Mucosa of descending colon (tissue), 3 donors: ENCODE data around the gene FAM209A. TPM values are rescaled to one million over a fixed set of nuclear protein-coding genes. Genes with fewer than 3 reads are reported as not detected.

Experiments used
- ATAC-seq: fragments of 200-7000 bp; cut with Tn5 transposase; one replicate; pipeline ENCODE4 v1.9.1; 2020; ENCODE audit warnings: mild to moderate bottlenecking, moderate library complexity
- DNase-seq, 3 donors: peaks; one replicate each; pipeline ENCODE4 v3.0.0-alpha.2; 2020
- H3K36me3 ChIP-seq: fragments of 200-600 bp; one replicate; pipeline ENCODE4 v1.8.0; 2021; ENCODE audit warnings: low read depth, mild to moderate bottlenecking
- H3K4me1 ChIP-seq: fragments of 200-600 bp; one replicate; pipeline ENCODE4 v1.8.0; 2021; ENCODE audit warnings: low read depth, mild to moderate bottlenecking
- H3K4me3 ChIP-seq: fragments of 200-600 bp; one replicate; pipeline ENCODE4 v1.8.0; 2021; ENCODE audit warnings: mild to moderate bottlenecking
- H3K9me3 ChIP-seq: fragments of 200-600 bp; one replicate; pipeline ENCODE4 v1.8.0; 2021; ENCODE audit warnings: mild to moderate bottlenecking
- intact Hi-C, 2 donors: fragments of 100-400 bp; cut with DNase I in 1 of 2; cut with micrococcal nuclease in 1 of 2; formaldehyde crosslinking; loops; one replicate each; pipeline versions ENCODE4 v1.11.0 to v1.11.1; 2022; cut with DNase I, micrococcal nuclease
- total RNA-seq, 3 donors: library from RNA; stranded (reverse); fragmentation: NEBNext Ultra II Directional in 2 of 3; extraction: Animal tissue kit (Norgen Biotek cat#: 25700) in 2 of 3; gene quantifications; one replicate each; pipeline versions ENCODE4 v1.2.1 to v1.2.4, GENCODE V29; 2021 to 2023
- TF ChIP-seq, protein P1 (sequence below): fragments of 200-600 bp; IDR thresholded peaks from one replicate; pipeline ENCODE4 v1.8.0; 2022; ENCODE audit warnings: antibody characterized with exemption, mild to moderate bottlenecking
- donor health status: DM: no; HTN: no; CAD: no; lungs with moderate emphysema.
- donor health status: DM: no; HTN: no; CAD: no.
- donor health status: DM: no; HTN: yes; CAD: no.

Gene FAM209A
- total RNA-seq, 3 donors from 2014 or later, result 0.32 to 0.77 (median 0.44) TPM

- Histone ChIP-seq H3K4me1 (no peaks in the 10 kb centered on the region), H3K36me3 (peaks cover 21% of the 10 kb centered on the region), H3K9me3 (peaks cover 24% of the 10 kb centered on the region), H3K4me3 (no peak overlapping the region)
- no peak for DNase-seq
- intact Hi-C loops, result no loop called here
- TF ChIP-seq, protein P1, sequence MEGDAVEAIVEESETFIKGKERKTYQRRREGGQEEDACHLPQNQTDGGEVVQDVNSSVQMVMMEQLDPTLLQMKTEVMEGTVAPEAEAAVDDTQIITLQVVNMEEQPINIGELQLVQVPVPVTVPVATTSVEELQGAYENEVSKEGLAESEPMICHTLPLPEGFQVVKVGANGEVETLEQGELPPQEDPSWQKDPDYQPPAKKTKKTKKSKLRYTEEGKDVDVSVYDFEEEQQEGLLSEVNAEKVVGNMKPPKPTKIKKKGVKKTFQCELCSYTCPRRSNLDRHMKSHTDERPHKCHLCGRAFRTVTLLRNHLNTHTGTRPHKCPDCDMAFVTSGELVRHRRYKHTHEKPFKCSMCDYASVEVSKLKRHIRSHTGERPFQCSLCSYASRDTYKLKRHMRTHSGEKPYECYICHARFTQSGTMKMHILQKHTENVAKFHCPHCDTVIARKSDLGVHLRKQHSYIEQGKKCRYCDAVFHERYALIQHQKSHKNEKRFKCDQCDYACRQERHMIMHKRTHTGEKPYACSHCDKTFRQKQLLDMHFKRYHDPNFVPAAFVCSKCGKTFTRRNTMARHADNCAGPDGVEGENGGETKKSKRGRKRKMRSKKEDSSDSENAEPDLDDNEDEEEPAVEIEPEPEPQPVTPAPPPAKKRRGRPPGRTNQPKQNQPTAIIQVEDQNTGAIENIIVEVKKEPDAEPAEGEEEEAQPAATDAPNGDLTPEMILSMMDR, result no peak
- ATAC-seq, result no peak
These were observed 7.3 kb upstream of the FAM209A start for GRCh38 chr20:56517211-56517610.

GRCh38 chr20:56517641-56518040, 6.9 kb upstream of the FAM209A start:
- H3K4me1 ChIP-seq, result no peaks in the 10 kb centered on the region
- H3K36me3 ChIP-seq, result peaks cover 21% of the 10 kb centered on the region
- DNase-seq (no peak), ATAC-seq (no peak)
- peaks cover 24% of the 10 kb centered on the region for H3K9me3 ChIP-seq
- no peak overlapping the region for H3K4me3 ChIP-seq
- TF ChIP-seq, protein P1, result no peak
- intact Hi-C loops, result no loop called here

DNA sequence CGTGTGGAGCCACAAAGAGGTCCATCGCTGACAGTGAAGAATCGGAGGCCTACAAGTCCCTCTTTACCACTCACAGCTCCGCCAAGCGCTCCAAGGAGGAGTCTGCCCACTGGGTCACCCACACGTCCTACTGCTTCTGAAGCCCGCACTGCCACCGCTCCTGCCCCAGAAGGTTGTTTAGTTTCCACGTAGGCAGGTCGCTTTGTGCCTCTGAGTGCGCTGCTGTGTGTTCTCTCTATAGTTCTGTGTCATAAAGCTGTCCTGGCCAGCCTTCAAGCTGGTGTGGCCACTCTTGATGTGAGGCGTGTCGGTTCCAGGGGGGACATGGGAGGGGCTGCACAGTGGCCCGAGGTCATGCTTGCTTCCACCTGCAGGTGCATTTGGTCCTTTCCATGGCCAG, 6.4 kb upstream of the FAM209A start:
- ATAC-seq (no peak), DNase-seq (no peak)
- peaks cover 21% of the 10 kb centered on the region for H3K36me3 ChIP-seq
- no peaks in the 10 kb centered on the region for H3K4me1 ChIP-seq
- peaks cover 24% of the 10 kb centered on the region for H3K9me3 ChIP-seq
- intact Hi-C loops, result no loop called here
- no peak overlapping the region for H3K4me3 ChIP-seq
- TF ChIP-seq, protein P1, result no peak

DNA sequence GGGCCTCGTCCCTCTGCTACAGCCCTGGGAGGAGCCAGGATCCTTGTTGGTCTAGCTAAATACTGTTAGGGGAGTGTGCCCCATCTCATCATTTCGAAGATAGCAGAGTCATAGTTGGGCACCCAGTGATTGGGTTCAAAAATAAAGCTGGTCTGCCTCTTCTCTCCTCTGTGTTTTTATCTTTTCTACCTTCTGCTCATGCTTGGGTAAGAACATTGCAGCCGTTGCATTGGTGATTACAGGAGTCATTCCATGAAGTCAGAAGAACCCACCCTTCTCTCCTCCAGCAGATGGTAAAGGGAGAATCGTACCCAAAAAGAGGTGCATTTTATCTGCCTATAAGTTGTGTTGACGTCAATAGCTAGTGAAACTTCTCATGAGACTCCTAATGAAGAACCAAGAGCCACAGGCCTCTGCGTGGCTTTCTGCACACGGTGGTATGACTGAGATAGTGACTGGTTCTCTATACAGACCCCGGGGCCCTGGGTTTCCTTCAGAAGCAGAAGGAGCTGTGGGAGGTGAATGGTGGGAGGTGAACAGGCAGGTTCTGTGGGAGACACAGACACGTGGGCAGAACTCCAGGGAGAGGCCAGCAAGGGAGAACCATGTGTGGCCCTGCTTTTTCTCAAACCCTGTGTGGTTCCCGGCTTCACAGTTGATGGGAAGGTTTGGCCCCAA, 5.7 kb upstream of the FAM209A start:
- Histone ChIP-seq H3K36me3 (peaks cover 21% of the 10 kb centered on the region), H3K4me1 (no peaks in the 10 kb centered on the region), H3K9me3 (peaks cover 24% of the 10 kb centered on the region), H3K4me3 (no peak overlapping the region)
- no peak for DNase-seq
- TF ChIP-seq, protein P1, result no peak
- intact Hi-C loops, result no loop called here
- ATAC-seq, result no peak

DNA sequence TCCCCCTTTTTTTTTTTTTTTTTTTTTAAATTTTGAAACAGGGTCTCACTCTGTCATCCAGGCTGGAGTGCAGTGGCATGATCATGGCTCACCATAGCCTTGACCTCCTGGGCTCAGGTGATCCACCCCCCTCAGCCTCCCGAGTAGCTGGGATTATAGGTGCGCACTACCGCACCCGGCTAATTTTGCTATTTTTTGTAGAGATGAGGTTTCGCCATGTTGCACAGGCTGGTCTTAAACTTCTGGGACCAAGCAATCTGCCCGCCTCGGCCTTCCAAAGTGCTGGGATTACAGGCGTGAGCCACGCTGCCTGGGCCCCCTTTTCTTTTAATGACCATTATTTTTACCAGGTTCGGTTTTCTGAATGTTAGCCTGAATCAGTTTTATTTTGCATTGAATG, 5.0 kb upstream of the FAM209A start:
- DNase-seq (no peak), ATAC-seq (no peak)
- Histone ChIP-seq H3K4me1 (no peaks in the 10 kb centered on the region), H3K4me3 (no peak overlapping the region), H3K36me3 (peaks cover 21% of the 10 kb centered on the region), H3K9me3 (peaks cover 24% of the 10 kb centered on the region)
- TF ChIP-seq, protein P1, result no peak
- intact Hi-C loops, result no loop called here
